Muscle of back (tissue), 11 donors: ENCODE data around the gene SUSD3. TPM values are rescaled to one million over a fixed set of nuclear protein-coding genes. Genes with fewer than 3 reads are reported as not detected.
A peak's percentile ranks its signal among the peaks of the same experiment; 100 is the strongest.
"Not testable (repeated sequence)": the region's sequence is repeated elsewhere in the genome, so short reads cannot be mapped to it uniquely, and the experiment has no call there.

Source experiments
- DNase-seq, 3 donors: peaks; one replicate each; pipeline versions ENCODE4 v3.0.0 to v3.0.0-alpha.2; 2013
- polyA plus RNA-seq, 10 donors: library from polyadenylated mRNA; unstranded; fragments of 120-200 nt; gene quantifications; one replicate each; pipeline ENCODE4 v1.2.1, GENCODE V29; 2013; ENCODE audit not compliant: insufficient read length in 10 of 10

The SUSD3 gene
- polyA plus RNA-seq, 10 donors, result 1.3 to 4.4 (median 2.4) TPM

GRCh38 chr9:93108291-93109041, 50.0 kb downstream of the SUSD3 start:
- DNase-seq, result no peak

GRCh38 chr9:93110311-93110855, 51.9 kb downstream of the SUSD3 start:
- no peak for DNase-seq

- no peak for DNase-seq
Observed at GRCh38 chr9:93111001-93111370, 52.5 kb downstream of the SUSD3 start.

GRCh38 chr9:93111371-93112115, 53.0 kb downstream of the SUSD3 start:
- DNase-seq, result no peak

GRCh38 chr9:93112116-93112863, 53.8 kb downstream of the SUSD3 start:
- no peak for DNase-seq

GRCh38 chr9:93112864-93113389, 54.4 kb downstream of the SUSD3 start:
- DNase-seq, result no peak

- DNase-seq, result no peak
Observed at GRCh38 chr9:93114169-93114983, 55.9 kb downstream of the SUSD3 start.

- DNase-seq, result no peak
Observed at GRCh38 chr9:93114984-93115335, 56.5 kb downstream of the SUSD3 start.

- DNase-seq, result no peak
Observed at GRCh38 chr9:93115486-93116071, 57.1 kb downstream of the SUSD3 start.

GRCh38 chr9:93116072-93116961, 57.8 kb downstream of the SUSD3 start:
- peak in 1 of 3 donors; percentile 65 for DNase-seq

- DNase-seq, result not testable (repeated sequence)
Observed at GRCh38 chr9:93117521-93117920, 59.0 kb downstream of the SUSD3 start.

GRCh38 chr9:93117924-93118862, 59.7 kb downstream of the SUSD3 start:
- DNase-seq, result no peak

GRCh38 chr9:93118863-93119702, 60.6 kb downstream of the SUSD3 start:
- DNase-seq, result no peak

- DNase-seq, result no peak
Observed at GRCh38 chr9:93119703-93119952, 61.1 kb downstream of the SUSD3 start.

GRCh38 chr9:93119953-93120845, 61.7 kb downstream of the SUSD3 start:
- peak; percentile 57 to 81 (median 75) for DNase-seq

- no peak for DNase-seq
Observed at GRCh38 chr9:93120846-93121315, 62.4 kb downstream of the SUSD3 start.
